ENCODE results near the gene MZT2A. TPM values are rescaled to one million over a fixed set of nuclear protein-coding genes. Genes with fewer than 3 reads are reported as not detected.
"Not testable (repeated sequence)": the region's sequence is repeated elsewhere in the genome, so short reads cannot be mapped to it uniquely, and the experiment has no call there.

Gene MZT2A
- total RNA-seq, 1 donor from 2014 or later, result 285 TPM

GRCh38 chr2:131519466-131519865, 27.3 kb upstream of the MZT2A start:
- Histone ChIP-seq H3K36me3 (ENCODE audit: control insufficient read depth, insufficient read depth, low read length) (no peaks in the 10 kb centered on the region), H3K27me3 (ENCODE audit: control insufficient read depth, insufficient read depth, low read length) (no peaks in the 10 kb centered on the region), H3K4me3 (ENCODE audit: low read depth, low read length) (no peak overlapping the region)
- no peak for TF ChIP-seq CTCF (IDR thresholded peaks at IDR 0.05; ENCODE audit: insufficient read depth, low read length, poor library complexity, severe bottlenecking)
- no peak for DNase-seq (ENCODE audit: low read depth)

GRCh38 chr2:131518531-131518930, 26.3 kb upstream of the MZT2A start:
- not testable (repeated sequence) for DNase-seq (ENCODE audit: low read depth); H3K36me3 ChIP-seq (ENCODE audit: control insufficient read depth, insufficient read depth, low read length)

GRCh38 chr2:131517856-131518255, 25.7 kb upstream of the MZT2A start:
- not testable (repeated sequence) for H3K27me3 ChIP-seq (ENCODE audit: control insufficient read depth, insufficient read depth, low read length); DNase-seq (ENCODE audit: low read depth); H3K36me3 ChIP-seq (ENCODE audit: control insufficient read depth, insufficient read depth, low read length); H3K4me3 ChIP-seq (ENCODE audit: low read depth, low read length)

More at GRCh38 chr2:131518531-131518930, 26.3 kb upstream of the MZT2A start:
- not testable (repeated sequence) for H3K4me3 ChIP-seq (ENCODE audit: low read depth, low read length); H3K27me3 ChIP-seq (ENCODE audit: control insufficient read depth, insufficient read depth, low read length)

GRCh38 chr2:131517106-131517831, 25.1 kb upstream of the MZT2A start:
- no peak for DNase-seq (ENCODE audit: low read depth)
- no peaks in the 10 kb centered on the region for H3K27me3 ChIP-seq (ENCODE audit: control insufficient read depth, insufficient read depth, low read length)
- no peak for TF ChIP-seq CTCF (IDR thresholded peaks at IDR 0.05; ENCODE audit: insufficient read depth, low read length, poor library complexity, severe bottlenecking)
- H3K4me3 ChIP-seq (ENCODE audit: low read depth, low read length), result no peak overlapping the region
- H3K36me3 ChIP-seq (ENCODE audit: control insufficient read depth, insufficient read depth, low read length), result no peaks in the 10 kb centered on the region

- TF ChIP-seq CTCF (IDR thresholded peaks at IDR 0.05; ENCODE audit: insufficient read depth, low read length, poor library complexity, severe bottlenecking), result peak; percentile 38
- DNase-seq (ENCODE audit: low read depth); H3K36me3 ChIP-seq (ENCODE audit: control insufficient read depth, insufficient read depth, low read length): not testable (repeated sequence)
Observed at GRCh38 chr2:131516621-131517020, 24.4 kb upstream of the MZT2A start.

GRCh38 chr2:131516011-131516410, 23.8 kb upstream of the MZT2A start:
- H3K36me3 ChIP-seq (ENCODE audit: control insufficient read depth, insufficient read depth, low read length), result no peaks in the 10 kb centered on the region
- no peak for DNase-seq (ENCODE audit: low read depth)

More at GRCh38 chr2:131516621-131517020, 24.4 kb upstream of the MZT2A start:
- H3K27me3 ChIP-seq (ENCODE audit: control insufficient read depth, insufficient read depth, low read length); H3K4me3 ChIP-seq (ENCODE audit: low read depth, low read length): not testable (repeated sequence)

GRCh38 chr2:131515235-131515634, 23.0 kb upstream of the MZT2A start:
- DNase-seq (ENCODE audit: low read depth); H3K36me3 ChIP-seq (ENCODE audit: control insufficient read depth, insufficient read depth, low read length); H3K27me3 ChIP-seq (ENCODE audit: control insufficient read depth, insufficient read depth, low read length); H3K4me3 ChIP-seq (ENCODE audit: low read depth, low read length): not testable (repeated sequence)

More at GRCh38 chr2:131516011-131516410, 23.8 kb upstream of the MZT2A start:
- Histone ChIP-seq H3K4me3 (ENCODE audit: low read depth, low read length) (no peak overlapping the region), H3K27me3 (ENCODE audit: control insufficient read depth, insufficient read depth, low read length) (no peaks in the 10 kb centered on the region)
- no peak for TF ChIP-seq CTCF (IDR thresholded peaks at IDR 0.05; ENCODE audit: insufficient read depth, low read length, poor library complexity, severe bottlenecking)

GRCh38 chr2:131514408-131515166, 22.4 kb upstream of the MZT2A start:
- H3K4me3 ChIP-seq (ENCODE audit: low read depth, low read length); H3K36me3 ChIP-seq (ENCODE audit: control insufficient read depth, insufficient read depth, low read length); DNase-seq (ENCODE audit: low read depth); H3K27me3 ChIP-seq (ENCODE audit: control insufficient read depth, insufficient read depth, low read length): not testable (repeated sequence)

GRCh38 chr2:131511969-131512870, 20.0 kb upstream of the MZT2A start:
- DNase-seq (ENCODE audit: low read depth); H3K36me3 ChIP-seq (ENCODE audit: control insufficient read depth, insufficient read depth, low read length); H3K27me3 ChIP-seq (ENCODE audit: control insufficient read depth, insufficient read depth, low read length); H3K4me3 ChIP-seq (ENCODE audit: low read depth, low read length): not testable (repeated sequence)
